HG03460 (cell line): Measurements from ENCODE around the gene IGSF5.
"Not testable (repeated sequence)": the region's sequence is repeated elsewhere in the genome, so short reads cannot be mapped to it uniquely, and the experiment has no call there.

ENCODE experiments used
- ATAC-seq: cut with Tn5 transposase; IDR thresholded peaks from one replicate; pipeline ENCODE4 v1.9.1; 2021; ENCODE audit not compliant: unreplicated experiment

Gene IGSF5

DNA sequence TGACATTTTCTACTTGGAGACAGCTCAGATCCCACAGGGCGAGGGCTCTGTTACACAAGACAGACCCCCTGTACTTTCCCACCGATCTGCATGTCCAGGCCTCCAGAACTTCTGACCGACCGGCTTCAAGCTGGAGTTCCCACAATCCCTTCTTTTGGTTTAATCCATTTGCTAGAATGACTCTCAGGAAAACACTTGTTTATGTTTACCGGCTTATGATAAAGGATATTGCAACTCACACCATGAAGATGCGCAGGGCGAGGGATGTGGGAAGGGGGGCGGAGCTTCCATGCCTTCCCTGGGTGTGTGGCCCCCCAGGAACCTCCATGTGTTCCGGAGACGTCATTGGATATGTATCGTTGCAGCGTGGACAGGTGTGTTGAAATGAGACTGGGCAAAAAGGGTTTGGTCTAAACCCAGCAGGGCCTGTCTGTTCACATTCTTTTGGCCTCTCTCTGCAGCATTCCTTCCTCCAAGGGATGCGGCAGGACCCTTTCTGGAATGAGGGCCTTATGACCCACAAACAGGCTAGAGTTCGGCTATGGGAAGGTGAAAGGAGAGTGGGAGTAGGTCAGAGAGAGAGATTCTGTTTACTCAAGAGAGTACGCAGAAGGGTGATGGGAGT, 7.5 kb upstream of the IGSF5 start:
- ATAC-seq: no peak

- no peak for ATAC-seq
These were observed 6.4 kb upstream of the IGSF5 start for GRCh38 chr21:39738566-39738965.

GRCh38 chr21:39739531-39739930, 5.5 kb upstream of the IGSF5 start:
- ATAC-seq: not testable (repeated sequence)

DNA sequence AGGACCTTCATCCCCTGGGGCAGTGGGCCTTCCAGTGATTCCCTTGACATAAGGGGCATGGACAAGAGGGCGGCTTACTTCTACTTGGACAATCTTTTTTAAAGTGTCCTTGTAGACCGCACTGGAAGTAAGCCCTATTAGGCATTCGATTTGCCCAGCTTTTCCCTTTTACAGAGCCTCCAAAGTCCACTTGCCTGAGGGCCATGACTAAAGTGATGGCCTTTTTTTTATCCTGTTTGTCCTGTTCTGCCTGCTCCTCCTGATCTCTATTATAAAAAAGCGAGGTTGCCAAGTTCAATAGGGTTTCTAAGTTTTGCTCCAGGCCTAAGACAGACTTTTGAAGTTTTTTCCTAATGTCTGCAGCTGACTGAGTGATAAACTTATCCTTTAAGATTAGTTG, 2.4 kb upstream of the IGSF5 start:
- not testable (repeated sequence) for ATAC-seq

DNA sequence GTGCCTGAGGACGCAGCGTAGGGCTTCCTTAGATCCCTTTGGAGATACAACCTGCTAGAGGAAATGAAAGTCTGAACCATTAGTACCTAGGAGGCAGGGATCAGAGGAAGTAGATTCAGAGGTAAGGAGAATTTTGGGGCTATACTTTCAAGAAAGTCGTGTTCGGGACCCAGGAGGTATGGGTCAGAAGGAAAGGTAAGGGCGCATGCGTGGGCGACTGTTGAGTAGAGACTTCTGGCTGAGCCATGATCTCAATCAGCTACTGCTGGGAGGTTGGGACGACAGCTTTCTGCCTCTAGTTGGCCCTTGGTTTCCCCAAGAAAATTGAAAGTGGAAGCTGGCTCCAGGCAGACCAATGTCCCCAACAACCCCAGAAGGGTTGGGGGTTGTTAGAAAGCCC, 349 bp downstream of the IGSF5 start:
- not testable (repeated sequence) for ATAC-seq

GRCh38 chr21:39750670-39751069, 5.7 kb downstream of the IGSF5 start:
- no peak for ATAC-seq

GRCh38 chr21:39754811-39755210, 9.8 kb downstream of the IGSF5 start:
- no peak for ATAC-seq

- no peak for ATAC-seq
These were observed 11.3 kb downstream of the IGSF5 start for GRCh38 chr21:39756285-39756684.

DNA sequence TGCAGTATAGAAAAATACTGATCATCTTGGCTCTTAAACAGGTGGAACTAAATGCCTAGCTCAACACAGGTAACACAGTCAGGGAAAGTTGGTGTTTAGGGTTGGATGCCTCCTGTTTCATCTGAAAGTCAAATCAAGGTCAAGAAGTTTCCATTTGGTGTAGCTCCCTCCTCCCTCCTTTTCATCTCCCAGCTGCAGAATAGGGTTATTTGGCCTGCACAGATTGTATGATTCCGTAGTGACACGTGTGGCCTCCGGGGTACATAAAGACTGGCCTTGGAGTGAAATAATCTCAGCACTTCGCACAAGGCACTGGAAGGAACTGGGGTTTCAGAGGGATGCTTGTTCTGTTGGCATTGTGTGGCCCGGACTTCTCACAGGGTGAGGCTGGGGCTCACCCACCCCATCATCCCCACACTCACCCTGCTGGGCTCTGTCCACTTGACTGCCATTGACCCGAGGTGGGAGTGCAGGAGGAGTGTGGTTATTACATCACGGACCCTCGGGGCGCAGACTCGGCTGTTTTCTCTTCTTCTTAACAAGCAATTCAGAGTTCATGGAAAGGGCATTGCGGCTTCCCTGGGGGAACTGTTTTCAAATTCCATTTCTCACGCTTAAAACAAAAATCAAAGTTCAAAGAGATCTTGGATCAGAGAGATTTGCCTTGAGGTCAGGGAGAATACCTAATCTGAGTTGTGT, 18.4 kb downstream of the IGSF5 start:
- ATAC-seq: no peak

- no peak for ATAC-seq
These were observed 29.2 kb downstream of the IGSF5 start for GRCh38 chr21:39774227-39774626.

- ATAC-seq: no peak
These were observed 30.8 kb downstream of the IGSF5 start for GRCh38 chr21:39775816-39776215.

DNA sequence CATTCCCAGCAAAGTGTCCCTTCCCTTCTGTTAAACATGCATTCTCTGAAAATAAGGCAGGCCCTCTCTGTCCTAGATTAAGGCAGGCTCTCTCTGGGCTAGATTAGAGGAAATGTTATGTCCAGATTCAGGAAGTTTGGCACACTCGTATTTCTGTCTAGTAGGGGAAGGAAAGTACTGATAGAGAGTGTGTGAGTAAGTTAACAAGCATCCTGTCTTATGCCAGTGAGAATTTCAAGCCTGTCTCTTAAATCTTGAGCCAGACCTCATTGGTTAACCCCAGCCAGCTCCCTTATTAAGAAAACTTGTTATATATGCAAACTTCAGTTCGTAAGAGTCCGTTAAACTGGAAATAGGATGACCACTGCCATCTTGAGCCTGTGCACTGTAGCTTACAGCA, 31.6 kb downstream of the IGSF5 start:
- no peak for ATAC-seq

- no peak for ATAC-seq
These were observed 36.3 kb downstream of the IGSF5 start for GRCh38 chr21:39781331-39781730.

DNA sequence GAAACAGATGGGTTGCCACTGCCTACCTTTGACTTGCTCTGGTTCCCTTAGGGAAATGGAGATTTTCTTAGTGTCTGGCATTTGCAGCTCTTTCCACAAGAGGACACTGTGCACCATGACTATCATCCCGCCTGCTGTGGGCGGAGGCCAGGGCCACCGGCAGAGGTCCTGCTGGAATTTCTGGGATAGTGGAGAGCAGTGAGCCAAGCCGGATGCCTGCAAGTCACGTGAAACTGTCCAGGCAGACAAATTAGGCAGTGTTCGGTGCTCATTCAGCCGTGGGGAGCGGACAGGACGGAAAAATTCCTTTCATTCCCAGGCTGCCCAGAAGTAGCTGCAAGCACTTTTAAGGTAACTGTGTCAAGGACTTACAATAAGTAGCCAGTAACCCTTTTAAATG, 43.4 kb downstream of the IGSF5 start:
- ATAC-seq: no peak

DNA sequence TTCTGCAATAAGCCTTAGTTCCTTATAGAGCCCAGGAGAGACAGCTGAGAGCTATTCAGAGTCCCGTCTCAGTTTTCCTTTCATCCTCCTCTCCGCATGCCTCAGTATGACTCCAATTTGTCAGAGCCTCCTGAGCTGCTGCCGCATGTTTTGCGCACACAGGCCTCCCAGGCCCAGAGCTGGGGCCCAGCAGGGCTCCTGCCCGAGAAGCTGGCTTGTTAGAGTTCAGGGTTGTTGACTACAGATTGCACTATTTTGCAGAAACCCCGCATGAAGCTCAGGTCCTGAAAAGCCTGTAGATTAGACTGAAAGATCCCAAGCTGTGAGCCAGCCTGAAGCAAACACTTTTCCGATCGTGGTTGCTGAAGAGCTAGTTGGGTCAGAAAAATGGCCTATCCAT, 51.5 kb downstream of the IGSF5 start:
- ATAC-seq: no peak

DNA sequence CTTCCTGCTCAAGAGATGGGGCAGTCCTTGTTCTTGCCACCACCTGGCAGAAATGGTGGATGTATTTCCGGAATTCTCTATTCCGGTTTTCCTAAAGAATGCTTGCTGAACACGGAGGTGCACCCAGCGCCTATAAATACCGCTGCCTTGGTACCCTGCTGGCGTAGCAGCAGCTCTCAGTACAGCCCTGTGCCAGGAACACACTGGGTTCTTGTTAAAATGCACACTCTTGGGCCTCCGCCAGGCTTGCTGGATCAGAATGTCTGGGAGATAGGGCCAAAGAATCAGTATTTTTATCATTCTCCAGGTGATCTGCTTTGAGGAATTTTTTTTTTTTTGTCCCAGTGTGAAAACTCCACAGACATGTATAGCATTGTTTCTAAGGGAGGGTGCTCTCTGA, 54.2 kb downstream of the IGSF5 start:
- no peak for ATAC-seq

DNA sequence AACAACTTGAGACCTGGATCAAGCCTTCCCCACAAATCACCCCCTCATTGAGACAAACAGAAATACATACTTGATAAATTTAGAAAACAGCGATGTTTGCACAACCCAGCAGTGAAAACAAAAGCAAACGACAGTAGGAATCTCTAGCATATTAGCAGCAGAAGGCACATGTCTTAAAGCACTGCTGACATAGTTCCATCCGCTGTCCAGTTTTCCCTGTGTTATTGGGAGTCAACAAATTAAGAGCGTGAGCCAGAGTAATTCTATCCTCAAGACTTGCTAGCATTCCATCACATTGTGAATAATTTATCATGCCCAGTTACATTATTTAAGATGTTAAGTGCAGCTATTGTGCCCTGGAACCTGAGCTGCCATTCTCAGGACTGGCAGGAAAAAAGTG, 55.3 kb downstream of the IGSF5 start:
- ATAC-seq: no peak

GRCh38 chr21:39802217-39802616, 57.2 kb downstream of the IGSF5 start:
- ATAC-seq: no peak

GRCh38 chr21:39803393-39803792, 58.4 kb downstream of the IGSF5 start:
- ATAC-seq: no peak

DNA sequence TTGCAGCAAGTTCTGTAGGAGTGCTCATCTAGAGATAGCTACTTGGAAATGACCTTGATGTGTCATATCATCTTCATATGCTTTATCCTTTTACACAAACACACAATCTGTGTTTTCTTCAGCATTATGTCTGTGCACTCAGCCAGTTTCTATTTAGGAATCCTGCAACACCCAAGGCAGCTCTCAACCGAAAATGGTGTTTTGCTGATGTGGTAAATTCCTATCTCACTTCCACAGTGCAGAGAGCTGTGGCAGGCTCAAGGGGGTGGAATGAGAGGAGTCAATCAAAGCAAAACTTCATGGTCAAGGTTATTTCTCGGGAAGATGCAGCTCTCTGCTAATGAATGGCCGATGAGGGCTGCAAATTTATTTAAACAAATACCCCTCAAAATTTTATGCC, 59.3 kb downstream of the IGSF5 start:
- ATAC-seq: no peak

- no peak for ATAC-seq
These were observed 61.0 kb downstream of the IGSF5 start for GRCh38 chr21:39805983-39806382.

DNA sequence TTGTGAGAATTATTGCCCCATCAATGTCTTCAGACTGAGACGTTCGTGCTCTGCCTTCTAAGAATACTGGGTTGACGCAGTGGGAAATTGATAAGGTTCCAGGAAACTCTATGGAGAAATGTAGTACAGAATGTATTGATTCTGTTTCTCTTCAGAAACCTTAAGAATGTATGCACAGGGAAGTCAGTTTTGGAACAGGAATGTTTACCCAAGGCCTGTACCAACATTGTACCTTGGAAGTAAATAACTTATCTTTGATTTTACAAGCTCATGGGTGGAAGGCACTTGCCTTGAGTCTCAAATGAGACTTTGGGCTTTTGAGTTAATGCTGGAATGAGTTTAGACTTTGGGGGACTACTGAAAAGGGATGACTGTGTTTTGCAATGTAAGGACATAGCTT, 62.8 kb downstream of the IGSF5 start:
- no peak for ATAC-seq

DNA sequence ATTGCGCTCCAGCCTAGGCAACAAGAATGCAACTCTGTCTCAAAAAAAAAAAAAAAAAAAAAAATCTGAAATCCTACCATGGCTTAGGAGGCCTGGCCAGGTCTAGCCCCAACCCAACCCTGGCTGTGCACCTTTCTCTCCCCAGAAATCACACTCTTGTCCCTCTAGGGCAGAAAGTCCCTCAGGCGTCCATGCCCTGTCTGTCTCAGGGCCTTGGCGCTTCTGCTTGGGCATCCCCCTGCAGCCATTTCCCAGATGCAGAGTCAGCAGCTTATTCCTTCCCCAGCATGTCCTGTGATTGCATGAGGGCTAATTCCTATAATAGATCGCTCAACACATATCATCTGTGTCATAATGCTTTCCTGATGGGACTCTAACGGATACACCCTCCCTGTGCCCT, 65.0 kb downstream of the IGSF5 start:
- ATAC-seq: no peak
